ELF-1 (cell line): Measurements from ENCODE around the gene RGSL1.

Source experiments
- DNase-seq: peaks from one replicate; pipeline ENCODE4 v3.0.0-alpha.2; 2016; ENCODE audit warnings: low read depth, low spot score

RGSL1 gene

GRCh38 chr1:182549346-182549745 is 99.4 kb downstream of the RGSL1 start:
- no peak for DNase-seq

GRCh38 chr1:182549811-182550210 is 99.9 kb downstream of the RGSL1 start:
- no peak for DNase-seq

GRCh38 chr1:182552527-182552926 is 102.6 kb downstream of the RGSL1 start:
- no peak for DNase-seq

GRCh38 chr1:182555493-182555892 is 105.5 kb downstream of the RGSL1 start:
- no peak for DNase-seq

- DNase-seq, result no peak
These were observed 106.3 kb downstream of the RGSL1 start for GRCh38 chr1:182556279-182556678.

GRCh38 chr1:182560392-182560984 is 110.5 kb downstream of the RGSL1 start:
- DNase-seq, result no peak

- no peak for DNase-seq
These were observed 111.5 kb downstream of the RGSL1 start for GRCh38 chr1:182561456-182561855.

GRCh38 chr1:182563095-182563494 is 113.1 kb downstream of the RGSL1 start:
- no peak for DNase-seq

GRCh38 chr1:182564406-182565004 is 114.6 kb downstream of the RGSL1 start:
- DNase-seq, result no peak

GRCh38 chr1:182565537-182565936 is 115.6 kb downstream of the RGSL1 start:
- no peak for DNase-seq

GRCh38 chr1:182567629-182568028 is 117.7 kb downstream of the RGSL1 start:
- no peak for DNase-seq

GRCh38 chr1:182568647-182569284 is 118.8 kb downstream of the RGSL1 start:
- DNase-seq, result no peak

- no peak for DNase-seq
These were observed 120.1 kb downstream of the RGSL1 start for GRCh38 chr1:182569939-182570610.

- no peak for DNase-seq
These were observed 120.6 kb downstream of the RGSL1 start for GRCh38 chr1:182570611-182570970.

- no peak for DNase-seq
These were observed 124.2 kb downstream of the RGSL1 start for GRCh38 chr1:182574156-182574555.

- no peak for DNase-seq
These were observed 125.7 kb downstream of the RGSL1 start for GRCh38 chr1:182575540-182576149.

GRCh38 chr1:182580736-182581135 is 130.8 kb downstream of the RGSL1 start:
- DNase-seq, result no peak

- DNase-seq, result no peak
These were observed 134.8 kb downstream of the RGSL1 start for GRCh38 chr1:182584746-182585145.

GRCh38 chr1:182586380-182586779 is 136.4 kb downstream of the RGSL1 start:
- no peak for DNase-seq

GRCh38 chr1:182587093-182587492 is 137.1 kb downstream of the RGSL1 start:
- no peak for DNase-seq

GRCh38 chr1:182587666-182588499 is 137.9 kb downstream of the RGSL1 start:
- DNase-seq, result no peak
